ENCODE measurements around the gene USP11. TPM values are rescaled to one million over a fixed set of nuclear protein-coding genes. Genes with fewer than 3 reads are reported as not detected.

The USP11 gene
- total and polyA plus RNA-seq, 12 donors = 20.0 to 73.0 (median 51.9) TPM

GRCh38 chrX:47239898-47240545 lies 7.2 kb downstream of the USP11 start:
- Histone ChIP-seq H3K27me3 (peaks cover 0 to 72% (median 0%) of the 10 kb centered on the region in 7 donors), H3K36me3 (peaks cover 0 to 55% (median 0%) of the 10 kb centered on the region in 9 donors), H3K4me1 (peaks cover 0 to 12% (median under 1%) of the 10 kb centered on the region in 9 donors), H3K27ac (no peak overlapping the region), H3K9me3 (no peaks in the 10 kb centered on the region), H3K4me3 (no peak overlapping the region)
- WGBS, 2 donors = 97 to 99% methylated on average over 12 of the region's 12 CpGs
- intact Hi-C loops (cut with DNase I) = loop anchor here in 2 of 10 donors (10.0 kb wide), 4 partner anchors 145 to 1335 kb away; partner anchors contain the start of genes ELK1 (in 1 of the 2), RBM3 (in 1 of the 2), UXT (in 1 of the 2) and ZNF41 (in 1 of the 2)
- ATAC-seq (no peak), DNase-seq (no peak)
- no peak for TF ChIP-seq CTCF (IDR thresholded peaks at IDR 0.05)

GRCh38 chrX:47240619-47241018 lies 7.8 kb downstream of the USP11 start:
- no peak for DNase-seq
- Histone ChIP-seq H3K4me1 (peaks cover 0 to 9% (median 0%) of the 10 kb centered on the region in 9 donors), H3K27me3 (peaks cover 0 to 72% (median 0%) of the 10 kb centered on the region in 7 donors), H3K27ac (no peak overlapping the region), H3K9me3 (no peaks in the 10 kb centered on the region), H3K36me3 (peaks cover 0 to 61% (median 0%) of the 10 kb centered on the region in 9 donors), H3K4me3 (no peak overlapping the region)
- WGBS, 2 donors = 87 to 93% methylated on average over 6 to 7 of the region's 7 CpGs
- ATAC-seq = no peak
- intact Hi-C loops (cut with DNase I) = no loop called here
- no peak for TF ChIP-seq CTCF (IDR thresholded peaks at IDR 0.05)

- Histone ChIP-seq H3K27me3 (peaks cover 0 to 72% (median 0%) of the 10 kb centered on the region in 7 donors), H3K27ac (no peak overlapping the region), H3K9me3 (no peaks in the 10 kb centered on the region), H3K4me1 (peaks cover 0 to 9% (median 0%) of the 10 kb centered on the region in 9 donors), H3K4me3 (no peak overlapping the region), H3K36me3 (peaks cover 0 to 69% (median 0%) of the 10 kb centered on the region in 9 donors)
- DNase-seq (no peak), ATAC-seq (no peak)
- WGBS, 2 donors = 95 to 96% methylated on average over 18 of the region's 18 CpGs
- TF ChIP-seq CTCF (IDR thresholded peaks at IDR 0.05) = no peak
- intact Hi-C loops (cut with DNase I) = no loop called here
Observed at GRCh38 chrX:47241201-47242011, 8.6 kb downstream of the USP11 start.

- Histone ChIP-seq H3K9me3 (no peaks in the 10 kb centered on the region), H3K27ac (no peak overlapping the region), H3K4me3 (no peak overlapping the region), H3K4me1 (peaks cover 0 to 2% (median 0%) of the 10 kb centered on the region in 9 donors), H3K36me3 (peaks cover 0 to 78% (median 0%) of the 10 kb centered on the region in 9 donors), H3K27me3 (peaks cover 0 to 73% (median 0%) of the 10 kb centered on the region in 7 donors)
- TF ChIP-seq CTCF (IDR thresholded peaks at IDR 0.05) = no peak
- no peak for DNase-seq
- 95% methylated on average over 7 to 10 of the region's 10 CpGs for WGBS, 2 donors
- intact Hi-C loops (cut with DNase I) = no loop called here
- no peak for ATAC-seq
Observed at GRCh38 chrX:47242321-47242720, 9.5 kb downstream of the USP11 start.

Data from heart right ventricle (tissue), 16 donors.